GM23338 (cell line): ENCODE data around the gene OTUD5. TPM values are rescaled to one million over a fixed set of nuclear protein-coding genes. Genes with fewer than 3 reads are reported as not detected.
"Not testable (repeated sequence)": the region's sequence is repeated elsewhere in the genome, so short reads cannot be mapped to it uniquely, and the experiment has no call there.

Experiments used
- ATAC-seq: fragments of 200-7000 bp; cut with Tn5 transposase; 3 replicates; pipeline ENCODE4 v1.9.1; 2020
- DNase-seq: peaks from one replicate; pipeline ENCODE4 v3.0.0-alpha.2; 2015; ENCODE audit warnings: low spot score
- H2AFZ ChIP-seq: fragments of 200-600 bp; sonication (generic); 2 replicates; pipeline ENCODE4 v1.8.0; 2016; ENCODE audit warnings: antibody characterized with exemption, mild to moderate bottlenecking, moderate library complexity
- H3F3A ChIP-seq: fragments of 200-600 bp; sonication (generic); replicated peaks from 2 replicates; pipeline ENCODE4 v1.8.0; 2017; ENCODE audit warnings: antibody characterized with exemption, mixed run types, low read depth
- H3K27ac ChIP-seq: fragments of 200-600 bp; sonication (generic); 2 replicates; pipeline ENCODE4 v1.6.1; 2016; ENCODE audit warnings: low read depth
- H3K27me3 ChIP-seq: fragments of 200-600 bp; sonication (generic); 2 replicates; pipeline ENCODE4 v1.8.0; 2016; ENCODE audit warnings: mild to moderate bottlenecking, mixed run types, moderate library complexity; ENCODE audit not compliant: insufficient read depth
- H3K36me3 ChIP-seq: fragments of 200-600 bp; sonication (generic); 2 replicates; pipeline ENCODE4 v1.8.0; 2016; ENCODE audit warnings: mild to moderate bottlenecking; ENCODE audit not compliant: insufficient read depth
- H3K4me1 ChIP-seq: fragments of 200-600 bp; sonication (generic); 2 replicates; pipeline ENCODE4 v1.8.0; 2016; ENCODE audit warnings: mild to moderate bottlenecking, moderate library complexity; ENCODE audit not compliant: insufficient read depth
- H3K4me2 ChIP-seq: fragments of 200-600 bp; sonication (generic); 2 replicates; pipeline ENCODE4 v1.7.1; 2017; ENCODE audit warnings: mixed run types
- H3K4me3 ChIP-seq: fragments of 200-600 bp; sonication (generic); 2 replicates; pipeline ENCODE4 v1.6.1; 2016; ENCODE audit warnings: mixed run types
- H3K79me2 ChIP-seq: fragments of 200-600 bp; sonication (generic); replicated peaks from 2 replicates; pipeline ENCODE4 v1.8.0; 2017; ENCODE audit warnings: mild to moderate bottlenecking; ENCODE audit not compliant: insufficient read depth
- H3K9me2 ChIP-seq: fragments of 200-600 bp; sonication (generic); 2 replicates; pipeline ENCODE4 v1.8.0; 2017; ENCODE audit not compliant: insufficient read depth
- H4K20me1 ChIP-seq: fragments of 200-600 bp; sonication (generic); replicated peaks from 2 replicates; pipeline ENCODE4 v1.8.0; 2017; ENCODE audit warnings: mild to moderate bottlenecking; ENCODE audit not compliant: insufficient read depth
- H3K27ac Mint-ChIP-seq: 2 replicates; pipeline ENCODE4 v1.8.0; 2020; ENCODE audit warnings: inconsistent platforms, mild to moderate bottlenecking, moderate library complexity, mixed read lengths
- H3K27me3 Mint-ChIP-seq: 3 replicates; pipeline ENCODE4 v1.8.0; 2022; ENCODE audit warnings: low read depth, mild to moderate bottlenecking, moderate library complexity, mixed read lengths, inconsistent platforms; ENCODE audit not compliant: insufficient read depth, poor library complexity
- H3K36me3 Mint-ChIP-seq: 3 replicates; pipeline ENCODE4 v1.8.0; 2021; ENCODE audit warnings: low read depth, mild to moderate bottlenecking, inconsistent platforms, moderate library complexity, mixed read lengths
- H3K4me1 Mint-ChIP-seq: 3 replicates; pipeline ENCODE4 v1.8.0; 2020; ENCODE audit warnings: mild to moderate bottlenecking, inconsistent platforms, mixed read lengths
- H3K4me3 Mint-ChIP-seq: 3 replicates; pipeline ENCODE4 v1.8.0; 2021; ENCODE audit warnings: moderate library complexity, mild to moderate bottlenecking, inconsistent platforms, mixed read lengths
- H3K9me3 Mint-ChIP-seq: 3 replicates; pipeline ENCODE4 v1.8.0; 2020; ENCODE audit warnings: moderate library complexity, mild to moderate bottlenecking, inconsistent platforms, mixed read lengths
- CREB1 ChIP-seq: fragments of 250-450 bp; sonication (Bioruptor Pico); IDR thresholded peaks from 2 replicates; pipeline ENCODE4 v1.5.0; 2020; ENCODE audit warnings: low read depth, mild to moderate bottlenecking, moderate library complexity
- CTCF ChIP-seq, 2 experiments: fragments of 200-600 bp in 1 of 2; sonication (generic) in 1 of 2; conservative IDR thresholded peaks; 2 replicates each; pipeline versions ENCODE4 v1.5.1 to v1.6.1; 2016 to 2017; ENCODE audit warnings: antibody characterized with exemption in 2 of 2, low read depth in 2 of 2, mild to moderate bottlenecking in 2 of 2, moderate library complexity in 1 of 2
- EZH2phosphoT487 ChIP-seq: fragments of 200-600 bp; sonication (generic); IDR thresholded peaks from one replicate; pipeline ENCODE4 v1.8.1; 2018; ENCODE audit warnings: antibody characterized with exemption; ENCODE audit not compliant: unreplicated experiment
- JUNB ChIP-seq: IDR thresholded peaks from one replicate; pipeline ENCODE4 v1.6.1; 2016; ENCODE audit warnings: antibody characterized with exemption; ENCODE audit not compliant: unreplicated experiment
- NANOG ChIP-seq: IDR thresholded peaks from 2 replicates; pipeline ENCODE4 v1.6.1; 2016; ENCODE audit warnings: antibody characterized with exemption, borderline replicate concordance
- REST ChIP-seq: IDR thresholded peaks from one replicate; pipeline ENCODE4 v1.6.1; 2018; ENCODE audit warnings: antibody characterized with exemption; ENCODE audit not compliant: unreplicated experiment
- ZNF114 ChIP-seq: fragments of 250-450 bp; sonication (Bioruptor Pico); IDR thresholded peaks from 2 replicates; pipeline ENCODE4 v1.5.0; 2020; ENCODE audit warnings: mild to moderate bottlenecking, moderate library complexity
- ZNF462 ChIP-seq: fragments of 250-450 bp; sonication (Bioruptor Pico); IDR thresholded peaks from 2 replicates; pipeline ENCODE4 v1.5.0; 2020; ENCODE audit warnings: mild to moderate bottlenecking, moderate library complexity
- polyA plus RNA-seq: library from polyadenylated mRNA; unstranded; fragments of >200 nt; fragmentation: Nextera tagmentation; extraction: Ambion mirVana; gene quantifications from 2 replicates; pipeline ENCODE4 v1.2.1, GENCODE V29; 2016
- total RNA-seq: library from RNA; depleted of rRNA; stranded (reverse); fragments of >200 nt; shearing (Covaris generic); gene quantifications from 2 replicates; pipeline ENCODE4 v1.2.3, GENCODE V29; 2014

OTUD5 gene
- total and polyA plus RNA-seq, 2 experiments from 2014 or later, result 23.5 to 56.5 TPM

- H3K27ac ChIP-seq, result no peak overlapping the region
- peaks cover 74% of the 10 kb centered on the region for H3K36me3 Mint-ChIP-seq
- peaks cover 10% of the 10 kb centered on the region; the same call in 1 of the 2 replicates for H3K36me3 ChIP-seq
- no peaks in the 10 kb centered on the region; the same call in 2 of the 3 replicates for H3K9me3 Mint-ChIP-seq
- ATAC-seq (no peak), DNase-seq (no peak)
- H3F3A ChIP-seq, result no peaks in the 10 kb centered on the region
- H2AFZ ChIP-seq, result no peak overlapping the region
- H3K27ac Mint-ChIP-seq, result no peak overlapping the region
- H4K20me1 ChIP-seq, result no peaks in the 10 kb centered on the region
- H3K9me2 ChIP-seq, result no peaks in the 10 kb centered on the region
- H3K4me3 ChIP-seq, result no peak overlapping the region
- H3K27me3 ChIP-seq, result no peaks in the 10 kb centered on the region
- no peak for TF ChIP-seq ZNF114 (CRISPR knock-in tag)
- no peak for TF ChIP-seq ZNF462
- TF ChIP-seq CREB1 (CRISPR knock-in tag), result no peak
- no peak for TF ChIP-seq REST
- no peak for TF ChIP-seq CTCF (conservative IDR thresholded peaks at IDR 0.05; ENCODE audit: low read depth in 2 of 2)
- TF ChIP-seq EZH2phosphoT487, result no peak
- no peak for TF ChIP-seq JUNB
- no peak for TF ChIP-seq NANOG
- H3K27me3 Mint-ChIP-seq, result peaks cover 6% of the 10 kb centered on the region
- H3K4me1 Mint-ChIP-seq, result no peaks in the 10 kb centered on the region
- no peaks in the 10 kb centered on the region for H3K4me1 ChIP-seq
- no peaks in the 10 kb centered on the region for H3K79me2 ChIP-seq
- H3K4me2 ChIP-seq, result no peak overlapping the region
- H3K4me3 Mint-ChIP-seq, result no peak overlapping the region
Measured at GRCh38 chrX:48981178-48981577, 23.8 kb upstream of the OTUD5 start.

GRCh38 chrX:48980341-48980740, 22.9 kb upstream of the OTUD5 start:
- not testable (repeated sequence) for H3K36me3 ChIP-seq, H3K4me1 Mint-ChIP-seq, H3K27ac ChIP-seq, H3K27me3 Mint-ChIP-seq, H4K20me1 ChIP-seq, H3K27me3 ChIP-seq, ATAC-seq, H2AFZ ChIP-seq, H3F3A ChIP-seq, H3K4me1 ChIP-seq, H3K4me2 ChIP-seq, H3K79me2 ChIP-seq, H3K9me3 Mint-ChIP-seq, H3K4me3 Mint-ChIP-seq, H3K27ac Mint-ChIP-seq, H3K4me3 ChIP-seq, DNase-seq, H3K9me2 ChIP-seq
- peaks cover 78% of the 10 kb centered on the region for H3K36me3 Mint-ChIP-seq
